Measurements from ENCODE around the gene ASIC3. TPM values are rescaled to one million over a fixed set of nuclear protein-coding genes. Genes with fewer than 3 reads are reported as not detected.

Gene ASIC3
- polyA plus RNA-seq, 3 donors from 2014 or later: not detected

GRCh38 chr7:151058781-151059366 is 10.5 kb downstream of the ASIC3 start:
- H3K36me3 Mint-ChIP-seq: peaks cover 0 to 5% (median 0%) of the 10 kb centered on the region in 3 donors
- H3K9me3 Mint-ChIP-seq: no peaks in the 10 kb centered on the region
- peak overlapping the region; percentile 92 to 95 (median 92) for H3K4me3 Mint-ChIP-seq
- peak overlapping the region; percentile 85 to 97 (median 95) for H3K27ac Mint-ChIP-seq
- peaks cover 0 to 6% (median 3%) of the 10 kb centered on the region in 3 donors for H3K27me3 Mint-ChIP-seq (ENCODE audit: low read depth in 3 of 3)
- no peak for DNase-seq
- H3K4me1 Mint-ChIP-seq: peaks cover 34 to 42% of the 10 kb centered on the region in 2 donors

GRCh38 chr7:151059367-151060112 is 11.2 kb downstream of the ASIC3 start, which contains the start of gene SLC4A2:
Gene SLC4A2, plus strand, starts transcription at chr7:151059589. Its CDS starts 2,399 bp downstream, at chr7:151061988.
- Mint-ChIP-seq H3K9me3 (no peaks in the 10 kb centered on the region), H3K4me1 (peaks cover 34 to 42% of the 10 kb centered on the region in 2 donors), H3K4me3 (peak within 1 kb of the TSS; percentile 92 to 95 (median 92)), H3K27me3 (ENCODE audit: low read depth in 3 of 3) (peaks cover 0 to 6% (median 3%) of the 10 kb centered on the region in 3 donors), H3K36me3 (peaks cover 0 to 3% (median 0%) of the 10 kb centered on the region in 3 donors), H3K27ac (peak within 1 kb of the TSS; percentile 85 to 97 (median 95))
- DNase-seq: peak; percentile 77 to 80 (median 78)

GRCh38 chr7:151060113-151060415 is 11.7 kb downstream of the ASIC3 start:
- Mint-ChIP-seq H3K9me3 (no peaks in the 10 kb centered on the region), H3K36me3 (peaks cover 0 to under 1% (median 0%) of the 10 kb centered on the region in 3 donors), H3K27ac (peak overlapping the region in 1 of 6 donors; percentile 28), H3K4me1 (peaks cover 34 to 42% of the 10 kb centered on the region in 2 donors), H3K27me3 (ENCODE audit: low read depth in 3 of 3) (peaks cover 0 to 6% (median 3%) of the 10 kb centered on the region in 3 donors), H3K4me3 (peak overlapping the region; percentile 71 to 95 (median 86))
- no peak for DNase-seq

- Mint-ChIP-seq H3K27me3 (ENCODE audit: low read depth in 3 of 3) (peaks cover 0 to 6% (median 3%) of the 10 kb centered on the region in 3 donors), H3K27ac (peak overlapping the region in 3 of 6 donors; percentile 28 to 61 (median 59)), H3K36me3 (peaks cover 0 to 4% (median 0%) of the 10 kb centered on the region in 3 donors), H3K4me3 (peak overlapping the region; percentile 71 to 95 (median 86)), H3K4me1 (peaks cover 34 to 42% of the 10 kb centered on the region in 2 donors), H3K9me3 (no peaks in the 10 kb centered on the region)
- no peak for DNase-seq
Measured at GRCh38 chr7:151060416-151061212, 12.3 kb downstream of the ASIC3 start.

- H3K27me3 Mint-ChIP-seq (ENCODE audit: low read depth in 3 of 3): peaks cover 0 to 6% (median 3%) of the 10 kb centered on the region in 3 donors
- no peaks in the 10 kb centered on the region for H3K9me3 Mint-ChIP-seq
- peak overlapping the region; percentile 60 to 92 (median 73) for H3K4me3 Mint-ChIP-seq
- H3K4me1 Mint-ChIP-seq: peaks cover 34 to 41% of the 10 kb centered on the region in 2 donors
- DNase-seq: no peak
- H3K36me3 Mint-ChIP-seq: peaks cover 0 to 4% (median 0%) of the 10 kb centered on the region in 3 donors
- H3K27ac Mint-ChIP-seq: peak overlapping the region in 4 of 6 donors; percentile 59 to 82 (median 75)
Measured at GRCh38 chr7:151061213-151062110, 13.1 kb downstream of the ASIC3 start.

GRCh38 chr7:151062111-151062398 is 13.7 kb downstream of the ASIC3 start:
- H3K27ac Mint-ChIP-seq: no peak overlapping the region
- H3K4me1 Mint-ChIP-seq: peaks cover 32 to 35% of the 10 kb centered on the region in 2 donors

GRCh38 chr7:151062399-151063211 is 14.3 kb downstream of the ASIC3 start:
- no peak overlapping the region for H3K4me3 Mint-ChIP-seq
- peaks cover 26 to 30% of the 10 kb centered on the region in 2 donors for H3K4me1 Mint-ChIP-seq
- peaks cover 0 to 9% (median 0%) of the 10 kb centered on the region in 3 donors for H3K36me3 Mint-ChIP-seq
- H3K27me3 Mint-ChIP-seq (ENCODE audit: low read depth in 3 of 3): peaks cover 0 to 6% (median 3%) of the 10 kb centered on the region in 3 donors
- no peaks in the 10 kb centered on the region for H3K9me3 Mint-ChIP-seq
- H3K27ac Mint-ChIP-seq: no peak overlapping the region
- no peak for DNase-seq

More at GRCh38 chr7:151062111-151062398, 13.7 kb downstream of the ASIC3 start:
- DNase-seq: no peak
- Mint-ChIP-seq H3K27me3 (ENCODE audit: low read depth in 3 of 3) (peaks cover 0 to 6% (median 3%) of the 10 kb centered on the region in 3 donors), H3K9me3 (no peaks in the 10 kb centered on the region), H3K4me3 (peak overlapping the region in 1 of 5 donors; percentile 9), H3K36me3 (peaks cover 0 to 4% (median 0%) of the 10 kb centered on the region in 3 donors)

GRCh38 chr7:151063212-151063561 is 14.9 kb downstream of the ASIC3 start:
- no peak for DNase-seq
- H3K27ac Mint-ChIP-seq: no peak overlapping the region
- peaks cover 0 to 12% (median 0%) of the 10 kb centered on the region in 3 donors for H3K36me3 Mint-ChIP-seq
- H3K9me3 Mint-ChIP-seq: no peaks in the 10 kb centered on the region
- H3K4me1 Mint-ChIP-seq: peaks cover 24% of the 10 kb centered on the region in 2 donors
- H3K4me3 Mint-ChIP-seq: no peak overlapping the region
- H3K27me3 Mint-ChIP-seq (ENCODE audit: low read depth in 3 of 3): peaks cover 0 to 6% (median 0%) of the 10 kb centered on the region in 3 donors

- peaks cover 0 to 17% (median 4%) of the 10 kb centered on the region in 3 donors for H3K36me3 Mint-ChIP-seq
- H3K4me1 Mint-ChIP-seq: peaks cover 13 to 14% of the 10 kb centered on the region in 2 donors
- H3K27me3 Mint-ChIP-seq (ENCODE audit: low read depth in 3 of 3): no peaks in the 10 kb centered on the region
- no peak for DNase-seq
- no peak overlapping the region for H3K27ac Mint-ChIP-seq
- no peaks in the 10 kb centered on the region for H3K9me3 Mint-ChIP-seq
- no peak overlapping the region for H3K4me3 Mint-ChIP-seq
Measured at GRCh38 chr7:151064454-151064853, 16.1 kb downstream of the ASIC3 start.

- no peaks in the 10 kb centered on the region for H3K27me3 Mint-ChIP-seq (ENCODE audit: low read depth in 3 of 3)
- H3K27ac Mint-ChIP-seq: no peak overlapping the region
- H3K36me3 Mint-ChIP-seq: peaks cover 0 to 18% (median 4%) of the 10 kb centered on the region in 3 donors
- H3K9me3 Mint-ChIP-seq: no peaks in the 10 kb centered on the region
- no peak overlapping the region for H3K4me3 Mint-ChIP-seq
- H3K4me1 Mint-ChIP-seq: peaks cover 13% of the 10 kb centered on the region in 2 donors
- DNase-seq: no peak
Measured at GRCh38 chr7:151064993-151065392, 16.7 kb downstream of the ASIC3 start.

GRCh38 chr7:151065516-151065915 is 17.2 kb downstream of the ASIC3 start:
- Mint-ChIP-seq H3K4me1 (peaks cover 8 to 12% of the 10 kb centered on the region in 2 donors), H3K36me3 (peaks cover 0 to 18% (median 4%) of the 10 kb centered on the region in 3 donors), H3K9me3 (no peaks in the 10 kb centered on the region), H3K27ac (no peak overlapping the region), H3K4me3 (no peak overlapping the region), H3K27me3 (ENCODE audit: low read depth in 3 of 3) (no peaks in the 10 kb centered on the region)
- DNase-seq: no peak

- Mint-ChIP-seq H3K36me3 (peaks cover 0 to 22% (median 4%) of the 10 kb centered on the region in 3 donors), H3K27ac (no peak overlapping the region), H3K4me3 (no peak overlapping the region), H3K27me3 (ENCODE audit: low read depth in 3 of 3) (no peaks in the 10 kb centered on the region), H3K4me1 (peaks cover 3 to 5% of the 10 kb centered on the region in 2 donors), H3K9me3 (no peaks in the 10 kb centered on the region)
- DNase-seq: no peak
Measured at GRCh38 chr7:151066273-151066974, 18.1 kb downstream of the ASIC3 start.
